ENCODE data around the gene WBP2. TPM values are rescaled to one million over a fixed set of nuclear protein-coding genes. Genes with fewer than 3 reads are reported as not detected.
A peak's percentile ranks its signal among the peaks of the same experiment; 100 is the strongest.

The WBP2 gene
- total and polyA plus RNA-seq, 2 of the 13 experiments (the other 11 are each of a cell fraction or from before 2014, with no cell fraction given) = 29.2 to 29.5 TPM

GRCh38 chr17:75892556-75893224 lies 37.6 kb upstream of the WBP2 start (continued):
- TF ChIP-seq ZNF160 (CRISPR knock-in tag; IDR thresholded peaks at IDR 0.05) = peak; percentile 38; the same call in 1 of the 2 replicates
- TF ChIP-seq NCOR1 (IDR thresholded peaks at IDR 0.05; ENCODE audit: borderline replicate concordance, low read length) = no peak
- 0 out of 2 replicates have a peak, but pooled peaks have one; percentile 79 for TF ChIP-seq PAX8 (CRISPR knock-in tag; IDR thresholded peaks at IDR 0.05; ENCODE audit: borderline replicate concordance)
- TF ChIP-seq CBFB (CRISPR knock-in tag; IDR thresholded peaks at IDR 0.05) = peak; percentile 38; the same call in 1 of the 2 replicates
- TF ChIP-seq AFF4 (CRISPR knock-in tag; IDR thresholded peaks at IDR 0.05) = peak; percentile 92; the same call in 1 of the 2 replicates
- 0 out of 2 replicates have a peak, but pooled peaks have one; percentile 41 for TF ChIP-seq ZNF317 (CRISPR knock-in tag; IDR thresholded peaks at IDR 0.05)
- no peak for TF ChIP-seq HNF4G (IDR thresholded peaks at IDR 0.05; ENCODE audit: borderline replicate concordance, low read depth, low read length)
- no peak for TF ChIP-seq HNF4G (CRISPR knock-in tag; IDR thresholded peaks at IDR 0.05; ENCODE audit: borderline replicate concordance, low read depth)
- 0 out of 2 replicates have a peak, but pooled peaks have one; percentile 40 for TF ChIP-seq BRD4 (CRISPR knock-in tag; IDR thresholded peaks at IDR 0.05)
- TF ChIP-seq SMAD9 (CRISPR knock-in tag; IDR thresholded peaks at IDR 0.05) = no peak
- TF ChIP-seq FOSL1 (CRISPR knock-in tag; IDR thresholded peaks at IDR 0.05; ENCODE audit: borderline replicate concordance) = no peak
- no peak for TF ChIP-seq TBX3 (IDR thresholded peaks at IDR 0.05; ENCODE audit: borderline replicate concordance)
- peak; percentile 78; the same call in 1 of the 2 replicates for TF ChIP-seq TARDBP (CRISPR knock-in tag; IDR thresholded peaks at IDR 0.05)
- TF ChIP-seq ZMAT3 (CRISPR knock-in tag; conservative IDR thresholded peaks at IDR 0.05) = no peak
- TF ChIP-seq NR2F6 (IDR thresholded peaks at IDR 0.05) = no peak
- peak; percentile 60; the same call in 1 of the 2 replicates for TF ChIP-seq NR2F6 (CRISPR knock-in tag; IDR thresholded peaks at IDR 0.05)
- TF ChIP-seq NONO (IDR thresholded peaks at IDR 0.05) = no peak
- peak; percentile 54; the same call in 1 of the 2 replicates for TF ChIP-seq NONO (CRISPR knock-in tag; conservative IDR thresholded peaks at IDR 0.05)
- TF ChIP-seq ZNF816 (CRISPR knock-in tag; IDR thresholded peaks at IDR 0.05; ENCODE audit: borderline replicate concordance) = no peak
- peak; percentile 58 for TF ChIP-seq TFDP2 (CRISPR knock-in tag; IDR thresholded peaks at IDR 0.05)
- no peak for TF ChIP-seq SRSF1 (optimal IDR thresholded peaks at IDR 0.05; ENCODE audit: low read depth, low read length)
- no peak for TF ChIP-seq GLI4 (CRISPR knock-in tag; IDR thresholded peaks at IDR 0.05; ENCODE audit: borderline replicate concordance)
- TF ChIP-seq WIZ (CRISPR knock-in tag; IDR thresholded peaks at IDR 0.05) = 0 out of 2 replicates have a peak, but pooled peaks have one; percentile 39
- peak; percentile 84 for TF ChIP-seq POLR2G (IDR thresholded peaks at IDR 0.05; ENCODE audit: low read depth, low read length)
- TF ChIP-seq, protein P1, sequence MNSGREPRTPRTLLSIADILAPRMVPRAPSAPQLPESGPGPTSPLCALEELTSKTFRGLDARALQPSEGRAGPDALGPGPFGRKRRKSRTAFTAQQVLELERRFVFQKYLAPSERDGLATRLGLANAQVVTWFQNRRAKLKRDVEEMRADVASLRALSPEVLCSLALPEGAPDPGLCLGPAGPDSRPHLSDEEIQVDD (CRISPR knock-in tag; IDR thresholded peaks at IDR 0.05; ENCODE audit: borderline replicate concordance) = no peak
- TF ChIP-seq EEA1 (CRISPR knock-in tag; IDR thresholded peaks at IDR 0.05; ENCODE audit: borderline replicate concordance) = no peak

Measured in HepG2 (cell line).